ENCODE data around the gene PPP1R3C.

The PPP1R3C gene

GRCh38 chr10:91629715-91630549 is 2.9 kb downstream of the PPP1R3C start:
- TF ChIP-seq CTCF (IDR thresholded peaks at IDR 0.05): no peak
- DNase-seq (ENCODE audit: low spot score): no peak
- H3K4me3 ChIP-seq: peak overlapping the region; percentile 79
- H3K27ac ChIP-seq: peak overlapping the region; percentile 62 to 66

- no peak for DNase-seq (ENCODE audit: low spot score)
- H3K27ac ChIP-seq: peak overlapping the region; percentile 66 to 67
- no peak for TF ChIP-seq CTCF (IDR thresholded peaks at IDR 0.05)
- H3K4me3 ChIP-seq: peak overlapping the region; percentile 79
Observed at GRCh38 chr10:91628383-91628782, 4.5 kb downstream of the PPP1R3C start.

- DNase-seq (ENCODE audit: low spot score): no peak
- TF ChIP-seq CTCF (IDR thresholded peaks at IDR 0.05): no peak
- peak overlapping the region; percentile 79 for H3K4me3 ChIP-seq
- peak overlapping the region; percentile 23 to 67 for H3K27ac ChIP-seq
Observed at GRCh38 chr10:91627344-91628102, 5.3 kb downstream of the PPP1R3C start.

GRCh38 chr10:91626936-91627335 is 5.9 kb downstream of the PPP1R3C start:
- Histone ChIP-seq H3K27ac (peak overlapping the region in 1 of 2 donors; percentile 45), H3K4me3 (peak overlapping the region; percentile 79)
- DNase-seq (ENCODE audit: low spot score): no peak
- TF ChIP-seq CTCF (IDR thresholded peaks at IDR 0.05): no peak

- no peak for DNase-seq (ENCODE audit: low spot score)
- Histone ChIP-seq H3K27ac (no peak overlapping the region), H3K4me3 (no peak overlapping the region)
- no peak for TF ChIP-seq CTCF (IDR thresholded peaks at IDR 0.05)
Observed at GRCh38 chr10:91624633-91625032, 8.2 kb downstream of the PPP1R3C start.

- DNase-seq (ENCODE audit: low spot score): no peak
- no peak overlapping the region for H3K27ac ChIP-seq
- TF ChIP-seq CTCF (IDR thresholded peaks at IDR 0.05): no peak
- no peak overlapping the region for H3K4me3 ChIP-seq
Observed at GRCh38 chr10:91622601-91623000, 10.3 kb downstream of the PPP1R3C start.

Data from coronary artery (tissue), 2 donors.